Stimulated activated CD4-positive, alpha-beta T cell treated with anti-CD3 and anti-CD28 coated beads, Interleukin-12 subunit alpha, Interleukin-12 subunit beta, amount 100 ng/mL, for 4 hours (primary cell): Measurements from ENCODE around the gene MXRA8.
A peak's percentile ranks its signal among the peaks of the same experiment; 100 is the strongest.

Experiments used
- DNase-seq: peaks from one replicate; pipeline ENCODE4 v3.0.0-alpha.2; 2020

MXRA8 gene

DNA sequence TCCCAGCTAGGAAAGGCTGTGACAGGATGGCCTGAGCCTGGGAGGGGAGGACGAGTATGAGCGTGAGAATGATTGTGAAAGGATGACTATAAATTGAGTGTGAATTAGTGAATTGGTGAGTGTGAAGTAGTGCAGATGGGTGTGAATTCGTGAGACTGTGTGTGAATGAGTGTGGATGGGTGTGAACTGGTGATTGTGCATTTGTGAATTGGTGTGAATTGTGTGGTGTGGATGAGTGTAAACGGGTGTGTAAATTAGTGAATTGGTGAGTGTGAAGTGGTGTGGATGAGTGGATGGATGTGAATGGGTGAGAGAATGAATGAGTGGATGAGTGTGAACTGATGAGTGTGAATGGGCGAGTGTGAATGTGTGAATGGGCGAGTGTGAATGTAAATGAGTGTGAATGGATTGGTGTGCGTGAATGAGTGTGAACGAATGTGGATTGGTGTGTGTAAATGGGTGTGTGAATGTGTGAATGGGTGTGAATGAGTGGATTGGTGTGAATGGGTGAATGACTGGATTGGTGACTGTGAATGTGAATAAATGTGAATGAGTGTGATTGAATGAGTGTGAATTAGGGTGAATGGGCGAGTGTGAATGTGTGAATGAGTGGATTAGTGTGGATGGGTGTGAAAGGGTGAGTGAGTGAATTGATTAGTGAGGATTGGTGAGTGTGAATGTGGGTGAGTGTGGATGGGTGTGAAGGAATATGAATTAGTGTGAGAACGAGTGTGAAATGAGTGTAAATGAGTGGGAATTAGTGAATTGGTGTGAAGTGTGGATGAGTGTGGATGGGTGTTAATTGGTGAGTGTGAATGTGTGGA lies 7.7 kb upstream of the MXRA8 start:
- no peak for DNase-seq

DNA sequence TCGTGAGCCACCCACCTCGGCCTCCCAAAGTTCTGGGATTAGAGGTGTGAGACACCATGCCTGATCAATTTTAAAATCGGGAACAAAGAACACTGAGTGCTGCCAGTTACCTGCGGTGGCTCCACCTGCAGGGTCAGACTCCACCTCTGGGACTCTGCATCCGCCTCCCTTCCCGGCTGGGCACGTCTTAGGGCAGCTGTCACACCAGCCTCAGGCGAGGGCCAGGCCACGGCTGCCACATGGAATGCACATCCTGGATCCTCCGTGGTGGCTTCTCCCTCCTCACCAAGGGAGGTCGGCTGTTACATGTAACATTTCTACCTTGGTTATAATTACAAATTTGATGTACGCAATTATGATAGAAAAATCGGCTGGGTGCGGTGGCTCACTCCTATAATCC lies 5.9 kb upstream of the MXRA8 start:
- no peak for DNase-seq

DNA sequence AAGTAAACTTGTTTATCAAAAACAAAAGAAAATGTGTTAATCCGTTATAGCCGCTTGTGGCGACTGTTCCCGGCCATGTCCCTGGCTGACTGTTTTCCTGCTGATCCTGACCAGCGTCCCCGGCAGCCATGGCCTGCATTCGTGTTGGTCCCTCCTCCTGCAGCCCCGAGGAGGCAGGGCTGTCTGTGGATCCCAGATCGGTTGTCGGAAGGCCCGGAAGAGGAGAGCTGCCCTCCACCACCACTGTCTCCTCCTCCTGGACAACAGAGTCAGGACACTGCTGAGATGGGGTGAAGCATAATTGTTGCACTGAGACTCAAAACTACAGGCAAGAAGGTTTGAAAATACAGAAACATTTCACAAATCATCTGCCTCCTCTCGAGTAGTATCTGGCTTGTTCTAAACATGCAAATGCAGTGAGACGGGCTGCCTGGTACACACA lies 3.6 kb upstream of the MXRA8 start:
- no peak for DNase-seq

DNA sequence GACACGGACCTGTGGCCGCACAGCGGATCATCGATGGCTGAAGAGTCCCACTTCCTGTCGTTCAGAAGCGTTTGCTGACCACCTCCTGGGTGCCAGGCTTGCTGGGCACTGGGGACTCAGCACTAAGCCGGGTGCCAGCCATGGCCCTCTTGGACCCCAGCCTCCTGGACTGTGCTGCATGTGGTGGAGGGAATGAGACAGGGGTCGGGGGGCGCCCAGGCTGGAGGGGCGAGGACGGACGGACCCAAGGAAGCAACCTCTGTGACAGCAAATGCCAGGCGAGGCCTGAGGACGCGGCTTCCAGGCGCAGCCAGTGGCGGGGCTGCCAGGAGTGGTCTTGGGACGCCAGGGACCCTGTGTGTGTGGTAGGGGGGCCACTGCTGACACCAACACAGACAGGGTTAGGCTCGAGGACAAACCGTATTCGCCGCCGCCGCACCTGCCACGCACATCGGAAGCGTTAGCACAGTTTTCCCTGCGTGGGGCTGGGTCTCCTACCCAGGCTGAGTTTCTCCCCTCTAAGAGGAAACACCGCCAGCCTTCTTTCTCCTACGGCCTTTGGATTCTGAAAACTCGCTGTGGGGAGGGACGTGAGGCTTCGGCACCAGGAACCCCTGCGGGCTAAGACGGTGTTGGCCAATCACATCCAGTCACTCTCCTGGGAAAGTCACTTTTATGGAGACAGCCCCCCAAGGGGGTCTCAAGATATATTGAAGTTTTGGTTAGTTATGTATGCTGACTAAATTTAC lies 3.1 kb upstream of the MXRA8 start:
- DNase-seq: no peak

DNA sequence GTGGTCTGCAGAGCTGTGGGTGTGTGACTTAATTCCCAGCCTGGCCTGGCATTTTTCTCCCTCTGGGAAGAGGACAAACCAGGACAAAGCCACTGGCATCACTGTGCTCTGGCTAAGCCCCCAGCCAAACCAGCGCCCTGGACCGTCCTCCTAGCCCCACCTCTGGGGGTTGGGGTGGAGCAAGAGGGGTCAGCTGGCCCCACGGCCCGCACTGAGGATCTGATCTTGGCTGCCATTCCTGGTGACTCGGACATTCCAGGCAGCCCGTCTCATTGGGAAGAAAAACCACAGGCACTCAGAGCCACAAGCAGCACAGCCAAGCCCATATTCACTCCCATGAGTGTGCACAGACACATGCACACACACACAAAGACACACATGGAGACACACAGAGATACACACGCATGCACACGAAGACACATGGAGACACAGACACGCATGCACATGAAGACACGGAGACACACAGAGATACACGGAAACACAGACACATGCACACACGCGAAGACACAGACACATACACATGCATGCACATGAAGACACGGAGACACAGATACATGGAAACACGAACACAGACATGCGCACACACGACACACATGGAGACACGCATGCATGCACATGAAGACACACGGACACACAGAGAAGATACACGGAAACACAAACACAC lies 2.3 kb upstream of the MXRA8 start:
- no peak for DNase-seq

DNA sequence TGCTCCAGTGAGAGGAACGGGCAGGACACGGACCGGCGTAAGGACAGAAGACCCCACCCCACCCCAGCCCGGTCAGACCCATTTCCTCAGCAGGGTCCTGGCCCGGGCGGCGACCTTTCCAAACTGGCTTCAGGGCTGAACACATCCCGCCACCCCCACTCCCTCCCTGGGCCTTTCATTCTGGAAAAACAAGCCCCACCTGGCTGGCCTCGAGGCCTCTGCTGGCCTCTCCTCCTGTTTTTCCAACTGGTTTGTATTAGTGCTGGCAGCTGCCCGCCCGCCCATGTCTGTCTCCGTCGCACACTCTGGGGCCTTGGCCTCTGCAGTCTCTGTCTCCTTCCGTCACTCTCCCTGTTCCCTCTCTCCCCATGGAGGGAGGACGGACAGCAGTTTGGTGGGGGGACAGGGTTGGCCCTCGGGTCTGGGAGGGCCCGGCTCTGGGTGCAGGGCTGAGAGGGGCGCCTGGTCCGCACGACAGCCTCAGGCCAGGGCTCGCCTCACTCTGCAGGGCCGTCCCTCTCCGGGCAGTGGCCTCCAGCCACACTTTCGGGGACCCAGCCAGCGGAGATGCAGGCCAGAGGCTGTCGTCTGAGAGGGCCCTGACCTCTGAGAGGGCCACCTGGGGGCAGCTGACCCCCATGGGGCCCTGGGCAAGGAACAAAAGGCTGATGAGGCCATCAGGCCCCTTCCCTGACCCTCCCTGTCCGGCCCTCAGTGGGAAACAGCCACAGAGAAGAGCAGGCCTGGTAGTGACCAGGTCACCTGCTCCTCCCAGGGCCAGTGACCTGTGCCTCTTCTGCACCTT lies 1.5 kb upstream of the MXRA8 start:
- DNase-seq: no peak

DNA sequence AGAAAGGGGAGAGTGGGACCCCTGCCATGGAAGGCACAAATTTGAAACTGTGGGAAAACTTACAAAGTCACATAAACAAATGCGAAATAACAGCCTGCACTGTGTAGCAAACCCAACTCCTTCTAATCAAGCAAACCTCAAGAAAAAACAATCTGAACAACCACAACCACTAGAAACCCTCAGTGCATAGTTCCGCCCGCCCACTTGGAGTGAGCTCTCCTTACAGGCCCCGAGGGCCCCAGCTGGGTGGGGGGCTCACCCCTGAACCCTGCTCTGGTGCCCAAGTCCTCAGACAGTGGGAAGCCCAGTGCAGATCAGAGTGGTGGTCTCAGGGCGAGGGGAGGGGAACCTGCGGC lies 931 bp upstream of the MXRA8 start:
- no peak for DNase-seq

DNA sequence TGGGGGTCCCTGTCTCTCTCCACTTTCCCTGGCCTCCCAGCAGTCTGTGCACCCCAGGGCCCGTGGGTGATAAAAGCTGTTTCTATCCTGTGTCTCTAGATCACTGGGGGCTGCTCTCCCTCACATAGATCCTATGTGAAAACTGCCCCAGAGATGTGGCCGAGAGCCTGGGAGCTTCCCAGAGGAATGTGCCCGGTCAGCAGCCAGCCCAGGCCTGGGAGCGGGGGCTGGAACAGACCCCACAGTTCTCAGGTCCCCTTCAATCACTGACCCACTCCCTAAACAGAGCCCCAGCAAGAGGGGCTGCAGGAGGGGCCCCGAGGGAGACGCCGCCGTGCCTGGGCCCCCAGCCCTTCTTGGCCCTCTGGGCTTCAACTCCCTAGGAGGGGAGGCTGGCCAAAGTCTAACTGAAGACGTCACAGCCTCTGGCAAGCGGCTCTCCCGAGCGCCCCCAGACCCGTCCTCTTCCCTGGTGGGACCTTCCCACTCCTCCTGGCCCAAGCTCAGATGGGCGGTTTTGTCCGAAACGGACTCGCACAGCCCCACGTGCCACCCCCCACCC lies 403 bp downstream of the MXRA8 start:
- DNase-seq: no peak

DNA sequence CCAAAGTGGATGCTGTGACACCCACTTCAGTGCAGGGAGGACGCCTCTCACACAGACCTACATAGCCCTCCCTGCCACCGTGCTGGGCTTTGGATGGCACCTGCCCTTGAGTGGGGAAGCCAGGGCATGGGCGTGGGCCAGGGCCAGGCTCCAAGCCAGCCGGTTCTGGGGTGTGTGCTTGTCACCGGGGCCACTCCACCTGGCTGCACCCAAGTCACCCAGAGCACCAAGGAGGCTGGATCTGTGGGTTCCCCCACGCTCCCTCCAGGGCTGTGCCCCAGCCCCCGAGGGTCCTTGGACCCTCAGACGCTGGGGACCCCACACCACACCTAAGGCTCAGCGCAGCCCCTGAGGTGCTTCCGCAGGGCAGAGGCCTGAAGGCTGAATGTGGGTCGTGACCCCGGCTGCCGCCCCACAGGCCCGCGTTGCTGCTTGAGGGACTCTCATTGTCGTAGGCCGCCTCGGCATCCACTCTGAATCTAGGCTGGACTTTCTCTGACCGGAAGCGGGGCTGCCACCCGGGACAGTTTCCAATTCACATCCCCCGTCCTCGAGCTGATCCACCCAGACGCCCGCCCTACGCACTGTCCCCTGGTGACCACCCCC lies 1.5 kb downstream of the MXRA8 start:
- DNase-seq: no peak

DNA sequence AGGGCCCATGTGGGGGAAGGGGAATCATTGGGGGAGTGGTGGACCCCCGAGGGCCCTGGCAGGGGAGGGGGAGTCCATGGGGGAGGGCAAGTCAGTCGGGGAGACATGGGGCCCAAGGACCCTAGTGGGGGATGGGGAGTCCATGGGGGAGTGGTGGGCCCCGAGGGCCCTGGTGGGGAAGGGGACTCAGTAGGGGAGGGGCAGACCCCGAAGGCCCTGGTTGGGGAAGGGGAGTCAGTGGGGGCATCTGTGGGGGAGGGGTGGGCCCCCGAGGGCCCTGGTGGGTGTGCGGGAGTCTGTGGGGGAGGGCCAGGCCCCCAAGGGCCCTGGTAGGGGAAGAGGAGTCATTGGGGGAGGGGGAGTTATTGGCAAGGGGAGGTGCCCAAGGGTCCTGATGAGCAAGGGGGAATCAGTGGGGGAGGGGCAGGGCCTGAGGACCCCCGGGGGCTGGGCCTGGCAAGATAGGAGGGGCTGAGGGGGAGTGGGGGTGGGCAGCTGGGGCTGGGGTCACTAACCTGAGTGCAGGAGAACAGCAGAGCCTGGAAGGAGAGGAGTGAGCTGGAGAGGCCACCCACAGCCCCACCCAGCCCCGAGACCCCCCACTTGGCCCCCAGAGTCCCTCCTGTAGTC lies 2.1 kb downstream of the MXRA8 start:
- no peak for DNase-seq

DNA sequence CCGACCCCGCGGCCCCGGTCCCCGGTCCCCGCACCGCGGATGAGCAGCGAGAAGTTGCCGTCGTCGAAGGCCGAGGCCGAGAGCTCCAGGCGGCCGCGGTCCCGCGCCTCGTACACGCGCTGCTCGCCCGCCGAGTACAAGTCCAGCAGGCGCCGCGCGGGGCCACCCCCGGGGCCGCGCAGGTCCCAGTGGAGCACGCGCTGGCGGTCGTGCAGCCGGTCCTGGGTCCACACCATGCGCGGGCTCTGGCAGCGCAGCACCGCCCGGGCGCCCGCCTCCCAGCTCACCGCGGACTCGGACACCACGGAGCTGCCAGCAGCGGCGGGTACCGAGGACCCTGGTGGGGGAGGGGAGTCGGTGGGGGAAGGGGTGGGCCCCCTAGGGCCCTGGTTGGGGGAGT lies 2.9 kb downstream of the MXRA8 start:
- no peak for DNase-seq

DNA sequence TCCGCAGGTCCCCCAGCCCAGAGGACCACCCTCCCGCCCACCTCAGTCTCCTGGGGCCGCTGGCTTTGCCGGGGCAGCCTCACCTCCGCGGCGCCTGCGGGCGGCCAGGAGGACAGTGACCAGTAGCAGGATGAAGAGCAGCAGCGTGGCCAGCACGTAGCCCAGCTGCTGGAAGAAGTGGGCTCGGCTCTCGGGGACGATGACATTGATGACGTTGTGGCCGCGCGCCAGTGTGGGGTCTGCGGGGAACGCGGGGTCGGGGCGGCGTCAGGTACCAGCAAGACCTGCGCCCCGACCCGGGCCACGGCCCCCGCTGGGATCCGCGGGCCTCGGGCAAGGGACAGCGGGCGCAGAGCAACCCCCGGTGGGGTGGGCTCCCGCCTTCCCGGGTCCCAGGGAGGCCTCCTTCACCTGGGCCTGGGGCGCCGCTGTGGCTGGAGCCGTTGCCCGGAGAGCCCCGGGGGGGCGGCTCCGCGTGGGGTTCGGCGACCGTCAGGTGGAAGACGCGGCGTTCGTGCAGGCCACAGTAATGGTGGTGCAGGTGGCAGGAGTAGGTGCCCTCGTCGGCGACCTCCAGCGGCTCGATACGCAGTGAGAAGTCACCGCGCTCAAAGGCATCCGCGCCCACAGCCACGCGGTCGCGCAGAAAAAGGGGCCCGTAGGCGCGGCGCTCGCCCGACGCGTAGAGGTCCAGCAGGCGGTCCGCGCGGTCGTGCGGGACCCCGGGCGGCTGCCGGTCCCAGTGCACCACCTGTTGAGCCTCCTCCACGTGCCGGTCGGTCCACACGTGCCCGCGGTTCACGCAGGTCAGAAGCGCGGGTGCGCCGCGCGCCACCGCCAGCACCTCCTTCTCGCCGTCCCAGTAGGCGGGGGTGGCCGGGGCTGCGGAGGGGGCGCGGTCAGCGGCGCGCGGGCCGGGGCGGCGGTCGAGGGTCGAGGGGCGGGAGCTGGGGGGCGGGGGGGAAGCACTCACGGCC lies 3.8 kb downstream of the MXRA8 start:
- DNase-seq: no peak

DNA sequence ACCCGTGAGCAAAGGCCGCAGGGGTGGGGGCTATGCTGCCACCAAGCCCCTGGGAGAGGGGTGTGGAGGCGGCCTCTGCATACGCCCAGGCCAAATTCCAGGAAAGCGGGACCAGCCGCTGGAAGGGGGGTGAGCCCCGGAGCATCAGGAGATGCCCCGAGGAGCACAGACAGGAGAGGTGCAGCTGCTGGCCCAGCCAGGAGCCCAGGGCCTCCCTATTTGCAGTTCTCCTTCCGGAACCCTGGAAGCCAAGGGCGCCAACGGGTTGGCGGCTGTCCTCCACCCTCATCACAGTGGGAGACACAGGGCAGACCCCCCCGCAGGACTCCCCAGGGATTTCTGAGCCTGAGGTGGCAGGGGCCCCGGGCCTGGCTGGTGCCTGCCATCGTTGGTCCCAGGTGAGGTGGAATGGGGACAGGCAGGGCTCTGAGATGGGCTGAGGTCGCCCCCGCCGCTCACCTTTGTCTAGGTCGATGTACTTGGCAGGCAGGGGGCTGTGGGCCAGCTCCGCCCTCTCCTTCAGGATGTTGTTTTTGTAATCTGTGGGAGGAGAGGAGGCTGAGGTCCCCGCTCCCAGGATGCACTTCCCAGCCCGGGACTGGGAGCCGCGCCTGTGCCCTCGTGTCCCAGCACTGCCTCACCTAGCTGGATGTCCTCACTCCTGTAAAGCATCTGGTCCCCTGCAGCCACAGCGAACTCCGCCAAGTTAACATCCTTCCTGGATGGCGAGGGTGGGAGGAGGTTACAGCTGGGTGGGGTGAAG lies 4.8 kb downstream of the MXRA8 start:
- DNase-seq: no peak

DNA sequence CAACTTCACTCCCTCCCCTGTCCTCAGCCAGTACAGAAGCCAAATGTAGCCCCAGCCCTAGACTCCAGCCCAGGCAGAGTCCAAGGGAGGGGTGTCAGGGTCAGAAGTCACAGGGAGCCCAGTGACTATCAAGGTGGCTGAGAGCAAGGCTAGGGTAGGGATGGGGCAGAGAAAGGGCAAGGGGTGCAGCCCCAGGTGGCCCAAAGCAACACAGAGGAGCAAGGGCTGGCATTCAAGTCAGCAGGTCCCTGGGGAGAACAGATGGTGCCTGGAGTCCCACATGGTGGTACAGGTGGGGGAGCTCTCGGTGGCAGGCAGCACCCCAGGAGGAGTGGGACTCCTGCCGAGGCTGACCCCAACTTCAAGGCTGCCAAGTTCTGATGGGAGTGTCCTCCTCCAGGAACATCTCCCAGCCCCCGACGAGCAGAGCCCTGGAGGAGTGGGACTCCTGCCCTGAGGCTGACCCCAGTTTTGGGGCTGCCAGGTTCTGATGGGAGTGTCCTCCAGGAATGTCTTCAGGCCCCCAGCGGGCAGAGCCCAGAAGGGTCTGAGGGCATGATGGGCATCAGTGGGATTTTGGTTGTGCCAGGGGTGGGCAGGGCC lies 5.5 kb downstream of the MXRA8 start:
- no peak for DNase-seq

DNA sequence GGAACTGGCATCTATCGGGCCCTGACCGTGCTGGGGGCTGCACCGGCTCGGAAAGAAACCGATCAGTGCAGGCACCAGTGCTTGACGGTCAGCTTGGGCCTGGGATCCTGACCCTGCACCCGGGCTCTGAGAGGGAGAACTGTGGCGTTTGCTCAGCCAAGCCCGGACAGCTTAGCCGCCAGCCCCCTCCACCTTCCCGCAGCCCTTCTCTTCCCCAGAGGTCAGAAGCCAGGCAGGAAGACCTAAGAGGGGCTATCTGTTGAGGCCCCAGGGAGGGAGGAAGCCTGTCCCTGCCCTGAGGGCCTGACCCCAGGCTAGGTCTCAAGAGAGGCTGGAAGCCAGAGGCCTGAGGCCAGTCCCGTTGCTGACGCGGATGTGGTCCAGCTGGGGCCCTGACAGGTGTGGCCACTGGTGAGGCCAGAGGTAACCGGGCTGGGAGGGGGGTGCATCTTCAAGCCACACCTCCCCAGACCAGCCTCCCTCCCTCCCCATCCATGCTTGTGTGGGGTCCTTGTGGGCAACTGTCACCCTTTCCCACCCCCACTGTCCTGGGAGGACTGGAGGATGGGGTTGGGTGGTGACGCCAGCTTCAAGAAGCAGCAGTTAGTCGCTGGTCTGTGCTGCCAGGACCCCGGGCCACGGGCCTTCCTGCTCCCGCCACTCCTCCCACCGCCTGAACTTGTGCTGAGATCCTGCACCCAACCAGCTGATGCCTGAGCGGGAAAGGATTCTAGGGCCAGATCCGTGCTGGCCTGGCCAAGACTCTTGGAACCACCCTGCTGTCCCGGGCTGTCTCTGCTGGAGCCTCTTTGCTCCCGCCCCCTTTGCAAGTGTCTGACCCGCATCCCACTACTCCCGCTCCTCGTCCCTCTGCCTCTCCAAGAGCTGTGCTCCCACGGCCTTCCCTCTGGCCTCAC lies 6.6 kb downstream of the MXRA8 start:
- DNase-seq: no peak

DNA sequence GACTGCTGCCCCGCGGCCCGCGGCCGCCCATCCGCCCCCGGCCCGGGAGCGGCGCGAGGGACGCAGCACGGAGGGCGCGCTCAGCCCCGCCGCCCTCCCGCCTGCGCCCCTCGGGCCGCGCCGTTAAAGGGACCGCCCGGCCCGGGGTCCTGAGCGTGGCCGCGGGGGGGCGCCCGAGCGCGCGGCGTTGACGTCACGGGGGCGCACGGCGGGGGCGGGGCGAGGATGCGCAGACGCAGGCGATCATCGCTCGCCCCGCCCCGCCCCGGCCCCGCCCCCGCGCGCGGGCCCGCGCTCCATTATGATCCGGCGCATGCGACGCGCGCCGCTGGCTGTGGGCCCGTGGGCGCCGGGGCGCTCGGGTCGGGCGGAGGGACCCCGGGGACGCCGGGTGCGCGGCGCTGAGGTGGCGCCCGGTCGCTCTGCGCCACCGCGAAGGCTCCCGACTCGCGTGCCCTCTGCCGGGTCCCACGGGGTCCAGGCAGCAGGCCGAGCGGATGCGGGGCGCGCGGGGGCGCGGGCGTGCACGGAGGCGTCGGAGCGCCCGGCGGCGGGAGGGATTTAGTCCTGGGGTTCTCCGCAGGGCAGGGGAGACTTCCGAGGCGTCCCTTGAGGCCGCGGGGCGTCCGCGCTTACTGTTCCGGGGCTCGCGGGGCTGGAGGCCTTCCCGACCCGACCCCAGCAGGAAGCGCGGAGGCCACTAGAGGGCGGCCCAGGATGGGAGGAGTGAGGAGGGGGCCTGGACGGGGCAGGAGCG lies 8.9 kb downstream of the MXRA8 start, which contains the start of gene DVL1:
Gene DVL1 (minus strand): TSS at position 163 of the 757 bp plus-strand sequence. CDS start 353 bp downstream, outside the sequence.
- DNase-seq: peak; percentile 73
